Measurements from ENCODE around the gene PRELID2. TPM values are rescaled to one million over a fixed set of nuclear protein-coding genes. Genes with fewer than 3 reads are reported as not detected.
"Not testable (repeated sequence)": the region's sequence is repeated elsewhere in the genome, so short reads cannot be mapped to it uniquely, and the experiment has no call there.

Gene PRELID2
- 28.4 and 29.2 TPM in 2 replicates for total RNA-seq (2014; rRNA removed; shearing (Covaris generic))

GRCh38 chr5:145834917-145835847 lies at the start of gene PRELID2:
TSS of gene PRELID2 (minus strand) at chr5:145835342. CDS start at chr5:145835251, 91 bp downstream.
- peak; percentile 95 to 97 for DNase-seq (ENCODE audit: low read depth in 1 of 2, low spot score in 2 of 2)
- Histone ChIP-seq H3K36me3 (no peaks in the 10 kb centered on the region), H3K27ac (peak within 1 kb of the TSS; percentile 57), H3K4me3 (peak within 1 kb of the TSS; percentile 60), H3K27me3 (replicated peaks) (no peaks in the 10 kb centered on the region), H3K9me3 (replicated peaks) (no peaks in the 10 kb centered on the region), H3K4me1 (replicated peaks) (peaks cover 27% of the 10 kb centered on the region)

- DNase-seq (ENCODE audit: low read depth in 1 of 2, low spot score in 2 of 2): no peak
- Histone ChIP-seq H3K27ac (no peak overlapping the region), H3K36me3 (no peaks in the 10 kb centered on the region), H3K4me3 (no peak overlapping the region), H3K9me3 (replicated peaks) (no peaks in the 10 kb centered on the region; the same call in 1 of the 2 replicates), H3K27me3 (replicated peaks) (no peaks in the 10 kb centered on the region), H3K4me1 (replicated peaks) (no peaks in the 10 kb centered on the region)
Measured at GRCh38 chr5:145874765-145875164, 39.6 kb upstream of the PRELID2 start.

GRCh38 chr5:145872914-145873313 lies 37.8 kb upstream of the PRELID2 start, which contains the start of gene GRXCR2:
TSS of gene GRXCR2 (minus strand) at chr5:145873014. CDS start at chr5:145872968, 46 bp downstream.
- H3K4me3 ChIP-seq: no peak within 1 kb of the TSS
- no peaks in the 10 kb centered on the region for H3K36me3 ChIP-seq
- H3K4me1 ChIP-seq (replicated peaks): no peaks in the 10 kb centered on the region
- no peaks in the 10 kb centered on the region; the same call in 1 of the 2 replicates for H3K9me3 ChIP-seq (replicated peaks)
- no peak within 1 kb of the TSS for H3K27ac ChIP-seq
- 0 out of 2 replicates have a peak, but pooled peaks cover 4% of the 10 kb centered on the region for H3K27me3 ChIP-seq (replicated peaks)
- DNase-seq (ENCODE audit: low read depth in 1 of 2, low spot score in 2 of 2): no peak

- DNase-seq (ENCODE audit: low read depth in 1 of 2, low spot score in 2 of 2): no peak
- H3K4me1 ChIP-seq (replicated peaks): no peaks in the 10 kb centered on the region
Measured at GRCh38 chr5:145872486-145872885, 37.3 kb upstream of the PRELID2 start.

GRCh38 chr5:145869753-145870152 lies 34.6 kb upstream of the PRELID2 start:
- Histone ChIP-seq H3K4me1 (replicated peaks) (no peaks in the 10 kb centered on the region), H3K36me3 (no peaks in the 10 kb centered on the region), H3K9me3 (replicated peaks) (no peaks in the 10 kb centered on the region; the same call in 1 of the 2 replicates), H3K27ac (no peak overlapping the region), H3K4me3 (no peak overlapping the region), H3K27me3 (replicated peaks) (0 out of 2 replicates have a peak, but pooled peaks cover 4% of the 10 kb centered on the region)
- DNase-seq (ENCODE audit: low read depth in 1 of 2, low spot score in 2 of 2): no peak

More at GRCh38 chr5:145872486-145872885, 37.3 kb upstream of the PRELID2 start:
- H3K36me3 ChIP-seq: no peaks in the 10 kb centered on the region
- H3K9me3 ChIP-seq (replicated peaks): no peaks in the 10 kb centered on the region; the same call in 1 of the 2 replicates
- no peak overlapping the region for H3K4me3 ChIP-seq
- no peak overlapping the region for H3K27ac ChIP-seq
- 0 out of 2 replicates have a peak, but pooled peaks cover 4% of the 10 kb centered on the region for H3K27me3 ChIP-seq (replicated peaks)

GRCh38 chr5:145867806-145868205 lies 32.7 kb upstream of the PRELID2 start:
- Histone ChIP-seq H3K27ac (no peak overlapping the region), H3K27me3 (replicated peaks) (0 out of 2 replicates have a peak, but pooled peaks cover 4% of the 10 kb centered on the region), H3K36me3 (no peaks in the 10 kb centered on the region), H3K9me3 (replicated peaks) (no peaks in the 10 kb centered on the region; the same call in 1 of the 2 replicates), H3K4me1 (replicated peaks) (no peaks in the 10 kb centered on the region), H3K4me3 (no peak overlapping the region)
- DNase-seq (ENCODE audit: low read depth in 1 of 2, low spot score in 2 of 2): no peak

- DNase-seq (ENCODE audit: low read depth in 1 of 2, low spot score in 2 of 2); H3K27ac ChIP-seq; H3K36me3 ChIP-seq; H3K9me3 ChIP-seq (replicated peaks); H3K27me3 ChIP-seq (replicated peaks); H3K4me3 ChIP-seq; H3K4me1 ChIP-seq (replicated peaks): not testable (repeated sequence)
Measured at GRCh38 chr5:145864432-145864831, 29.3 kb upstream of the PRELID2 start.

GRCh38 chr5:145863003-145863402 lies 27.9 kb upstream of the PRELID2 start:
- H3K36me3 ChIP-seq: no peaks in the 10 kb centered on the region
- H3K4me3 ChIP-seq: no peak overlapping the region
- H3K27ac ChIP-seq: no peak overlapping the region
- DNase-seq (ENCODE audit: low read depth in 1 of 2, low spot score in 2 of 2): no peak
- no peaks in the 10 kb centered on the region for H3K9me3 ChIP-seq (replicated peaks)
- H3K4me1 ChIP-seq (replicated peaks): no peaks in the 10 kb centered on the region
- no peaks in the 10 kb centered on the region for H3K27me3 ChIP-seq (replicated peaks)

GRCh38 chr5:145859897-145860296 lies 24.8 kb upstream of the PRELID2 start:
- no peaks in the 10 kb centered on the region for H3K9me3 ChIP-seq (replicated peaks)
- H3K36me3 ChIP-seq: no peaks in the 10 kb centered on the region
- no peak overlapping the region for H3K27ac ChIP-seq
- H3K4me3 ChIP-seq: no peak overlapping the region
- H3K27me3 ChIP-seq (replicated peaks): no peaks in the 10 kb centered on the region
- no peak for DNase-seq (ENCODE audit: low read depth in 1 of 2, low spot score in 2 of 2)
- H3K4me1 ChIP-seq (replicated peaks): peaks cover 4% of the 10 kb centered on the region

GRCh38 chr5:145859453-145859852 lies 24.3 kb upstream of the PRELID2 start:
- no peaks in the 10 kb centered on the region for H3K9me3 ChIP-seq (replicated peaks)
- no peaks in the 10 kb centered on the region for H3K36me3 ChIP-seq
- no peaks in the 10 kb centered on the region for H3K27me3 ChIP-seq (replicated peaks)
- no peak overlapping the region for H3K27ac ChIP-seq
- H3K4me1 ChIP-seq (replicated peaks): peaks cover 8% of the 10 kb centered on the region
- no peak for DNase-seq (ENCODE audit: low read depth in 1 of 2, low spot score in 2 of 2)
- H3K4me3 ChIP-seq: no peak overlapping the region

GRCh38 chr5:145858959-145859358 lies 23.8 kb upstream of the PRELID2 start:
- Histone ChIP-seq H3K4me3 (no peak overlapping the region), H3K27ac (no peak overlapping the region), H3K36me3 (no peaks in the 10 kb centered on the region), H3K9me3 (replicated peaks) (no peaks in the 10 kb centered on the region), H3K27me3 (replicated peaks) (no peaks in the 10 kb centered on the region), H3K4me1 (replicated peaks) (peaks cover 10% of the 10 kb centered on the region)
- DNase-seq (ENCODE audit: low read depth in 1 of 2, low spot score in 2 of 2): no peak

GRCh38 chr5:145856285-145856818 lies 21.2 kb upstream of the PRELID2 start:
- no peaks in the 10 kb centered on the region for H3K36me3 ChIP-seq
- H3K27ac ChIP-seq: no peak overlapping the region
- peaks cover 10% of the 10 kb centered on the region for H3K4me1 ChIP-seq (replicated peaks)
- H3K9me3 ChIP-seq (replicated peaks): no peaks in the 10 kb centered on the region
- H3K27me3 ChIP-seq (replicated peaks): no peaks in the 10 kb centered on the region
- H3K4me3 ChIP-seq: no peak overlapping the region
- DNase-seq (ENCODE audit: low read depth in 1 of 2, low spot score in 2 of 2): no peak

- Histone ChIP-seq H3K4me1 (replicated peaks) (peaks cover 10% of the 10 kb centered on the region), H3K9me3 (replicated peaks) (no peaks in the 10 kb centered on the region), H3K27me3 (replicated peaks) (no peaks in the 10 kb centered on the region), H3K4me3 (no peak overlapping the region), H3K27ac (no peak overlapping the region), H3K36me3 (no peaks in the 10 kb centered on the region)
- DNase-seq (ENCODE audit: low read depth in 1 of 2, low spot score in 2 of 2): no peak
Measured at GRCh38 chr5:145855763-145856267, 20.7 kb upstream of the PRELID2 start.

Measured in SJSA1 (cell line).